GM12892 (cell line): ENCODE measurements around the gene MRTFB.

Experiments used
- POLR2A ChIP-seq: IDR thresholded peaks from 2 replicates; pipeline ENCODE4 v1.6.1; 2011; ENCODE audit warnings: low read depth, low read length, control low read depth
- POLR2AphosphoS5 ChIP-seq: IDR thresholded peaks from 2 replicates; pipeline ENCODE4 v1.6.1; 2011; ENCODE audit warnings: low read depth, low read length, control low read depth

DNA sequence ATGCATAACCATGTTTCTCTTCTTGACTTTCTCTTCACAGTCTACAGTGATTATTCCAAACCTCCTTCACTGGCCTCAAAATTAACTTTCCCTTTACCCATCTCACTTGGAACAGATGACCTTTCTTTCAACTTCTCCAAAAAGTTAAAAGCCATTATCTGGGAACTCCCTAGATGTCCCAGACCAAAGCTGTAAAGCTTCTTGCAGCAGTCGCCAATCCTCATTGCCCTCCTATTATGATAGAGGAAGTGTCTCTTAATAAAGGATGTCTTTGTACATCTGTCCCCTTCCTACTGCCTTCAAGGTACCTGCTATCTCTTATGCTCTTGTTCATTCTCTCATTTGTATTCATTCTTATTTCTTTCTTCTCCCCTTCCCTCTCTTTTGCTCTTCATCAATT is 127.5 kb downstream of the MRTFB start:
- no peak for TF ChIP-seq POLR2A
- TF ChIP-seq POLR2AphosphoS5: no peak
